GM19467 (cell line): ENCODE data around the gene RUNX2.
"Not testable (repeated sequence)": the region's sequence is repeated elsewhere in the genome, so short reads cannot be mapped to it uniquely, and the experiment has no call there.

Experiments used
- ATAC-seq: cut with Tn5 transposase; IDR thresholded peaks from one replicate; pipeline ENCODE4 v1.9.1; 2021; ENCODE audit warnings: mild to moderate bottlenecking, moderate library complexity; ENCODE audit not compliant: unreplicated experiment

The RUNX2 gene

DNA sequence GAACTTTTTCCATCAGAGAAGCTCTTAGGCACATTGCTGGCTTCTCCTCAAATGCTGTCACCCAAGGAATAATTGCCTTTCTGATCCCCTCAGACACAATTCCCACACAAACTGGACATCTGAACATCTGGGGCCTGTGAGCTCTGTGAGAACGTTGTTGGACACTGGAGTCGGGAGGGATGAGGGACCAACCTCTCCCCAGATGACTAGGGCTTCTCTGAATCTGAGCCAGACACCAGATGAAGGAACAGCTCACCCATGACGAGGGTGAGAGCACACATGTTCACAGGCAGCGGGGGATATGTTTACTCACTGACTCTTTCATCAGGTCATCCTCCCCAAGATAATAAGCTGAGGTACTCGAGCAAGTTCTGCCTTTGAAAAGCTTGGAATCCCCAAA, 333.5 kb downstream of the RUNX2 start:
- ATAC-seq = no peak

DNA sequence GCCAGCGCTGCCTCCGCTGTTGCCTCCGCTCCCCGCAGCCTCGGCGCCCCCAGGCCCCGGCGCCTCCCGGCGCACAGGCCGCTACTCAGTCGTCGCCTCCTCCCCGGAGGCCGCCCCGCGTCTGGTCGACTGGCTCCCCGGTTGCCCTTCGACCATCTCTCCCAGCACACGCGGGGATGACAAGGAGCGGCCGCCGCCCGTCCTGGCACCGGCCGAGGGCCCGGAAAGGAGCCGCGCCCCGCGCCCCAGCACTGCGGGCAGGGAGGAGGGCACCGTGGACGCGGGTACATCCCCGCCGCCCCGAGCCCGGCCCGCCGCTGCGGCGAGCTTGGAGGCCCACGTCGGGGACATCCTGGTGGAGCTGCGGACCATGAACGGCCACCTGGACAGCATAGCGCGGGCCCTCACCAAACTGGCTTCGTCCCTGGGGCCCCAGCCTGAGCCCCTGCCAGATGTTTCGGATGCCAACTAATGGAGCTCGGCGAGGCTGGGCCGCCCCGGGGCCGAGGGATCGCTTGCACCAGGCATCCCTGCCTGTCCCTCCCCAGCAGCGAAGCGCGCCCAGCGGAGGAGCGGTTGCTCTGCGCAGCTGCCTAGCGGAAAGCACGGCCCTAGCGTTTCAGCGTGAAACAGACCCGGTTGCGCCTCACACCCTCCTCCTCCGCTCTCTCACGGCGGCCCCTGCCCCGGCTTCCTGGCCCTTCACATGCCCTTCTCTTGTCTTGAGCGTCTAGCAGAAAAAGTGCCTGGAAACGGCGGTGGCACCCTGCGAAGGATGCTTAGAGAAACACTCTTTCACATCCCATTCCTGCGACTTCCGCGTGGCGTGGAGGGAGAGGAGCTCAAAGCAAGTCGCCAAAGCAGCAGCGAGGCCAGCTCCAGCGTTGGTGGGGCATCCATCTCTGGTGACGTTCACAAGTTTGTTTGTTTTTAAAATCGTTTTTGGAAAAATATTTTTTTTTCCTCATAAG, 335.4 kb downstream of the RUNX2 start:
- ATAC-seq = no peak

DNA sequence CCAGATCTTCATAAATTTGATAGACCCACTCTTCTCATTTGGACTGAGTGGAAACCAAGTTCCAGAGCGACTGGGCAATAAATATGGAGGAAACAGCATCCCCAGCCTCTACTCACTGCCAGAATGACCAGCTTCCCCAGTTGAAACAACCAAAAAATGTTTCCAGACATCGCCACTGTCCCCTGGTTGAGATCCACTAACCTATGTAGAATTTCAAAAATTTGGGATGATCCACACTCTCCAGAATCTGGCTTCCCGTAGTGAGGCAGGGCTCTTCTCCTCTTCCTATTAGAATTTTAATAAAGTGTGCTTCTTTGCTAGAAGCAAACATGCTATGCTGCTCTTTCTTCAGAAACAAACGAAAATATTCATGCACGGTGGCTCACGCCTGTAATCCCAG, 336.6 kb downstream of the RUNX2 start:
- ATAC-seq = no peak

DNA sequence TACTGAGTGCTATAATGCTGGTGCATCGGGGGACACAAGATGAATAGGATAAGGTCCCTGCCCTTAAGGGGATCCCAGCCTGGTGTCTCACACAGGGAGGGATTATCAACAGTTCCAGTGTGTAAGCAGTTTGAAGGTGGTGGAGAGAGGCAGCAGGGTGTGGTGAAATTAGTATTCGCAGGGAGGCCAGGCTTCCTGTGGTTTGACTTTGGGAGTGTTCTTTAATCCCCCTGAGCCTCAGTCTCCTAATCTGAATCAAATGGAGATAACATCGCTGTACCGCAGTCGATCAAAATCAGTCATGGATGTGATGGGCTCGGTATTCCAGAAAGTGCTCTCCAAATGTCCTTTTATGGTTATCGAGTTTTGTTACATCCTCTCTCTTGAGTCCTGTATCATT, 337.7 kb downstream of the RUNX2 start:
- ATAC-seq = no peak

DNA sequence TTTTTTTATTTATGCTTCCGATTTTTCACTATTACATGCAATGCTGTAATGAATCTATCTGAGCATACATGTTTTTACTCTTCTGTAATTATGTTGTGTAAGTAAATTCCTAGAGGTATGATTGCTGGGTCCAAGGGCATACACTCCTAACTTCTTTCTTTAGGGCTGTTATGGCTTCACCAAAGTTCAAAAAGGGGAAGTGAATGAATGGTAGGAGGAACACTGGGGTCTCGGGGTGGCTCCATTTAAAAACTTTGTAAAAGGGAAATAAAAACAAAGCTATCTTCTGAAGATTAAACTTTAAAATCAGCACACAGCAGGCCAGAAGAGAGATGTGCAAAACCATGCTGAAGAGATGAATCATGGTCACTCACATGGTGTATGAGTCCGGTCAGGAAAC, 338.7 kb downstream of the RUNX2 start:
- ATAC-seq = no peak

DNA sequence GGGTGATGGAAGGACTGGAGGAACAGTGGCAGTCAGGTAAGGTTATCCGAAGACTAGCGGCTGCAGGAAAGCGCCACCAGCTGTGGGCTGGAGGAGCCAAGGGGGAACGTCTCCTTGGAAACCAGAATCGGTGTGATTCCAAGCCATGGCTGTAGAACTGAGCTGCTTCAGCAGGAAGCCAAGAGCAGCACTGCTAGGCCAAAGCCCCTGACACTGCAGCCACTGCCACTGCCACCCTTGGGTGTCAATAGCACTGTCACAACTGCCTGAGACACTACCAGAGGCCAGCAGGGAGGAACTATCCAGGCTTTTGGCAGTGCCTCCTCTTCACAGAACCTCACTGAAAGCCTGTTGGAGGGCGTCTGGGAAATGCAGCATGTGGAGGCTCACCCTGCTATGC, 339.2 kb downstream of the RUNX2 start:
- ATAC-seq = no peak

DNA sequence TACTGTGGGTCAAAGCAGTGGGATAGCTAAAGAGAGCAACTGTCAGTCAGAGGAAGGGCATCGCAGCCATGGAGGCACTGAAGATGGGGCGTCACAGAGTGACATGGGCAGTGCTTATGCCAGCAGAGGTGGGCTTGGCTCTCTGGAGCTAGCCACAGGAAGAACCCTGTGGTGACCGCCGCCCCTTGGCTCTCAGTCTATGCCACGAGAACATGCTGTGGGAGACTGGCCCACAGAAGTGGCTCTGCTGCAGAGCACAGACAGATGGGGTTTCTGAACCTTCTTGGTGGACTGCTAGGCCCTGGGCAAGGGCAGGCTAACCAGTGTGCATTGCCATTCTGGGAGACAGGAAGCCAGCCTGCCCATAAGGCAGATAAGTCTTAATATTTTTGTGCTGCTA, 339.6 kb downstream of the RUNX2 start:
- no peak for ATAC-seq

DNA sequence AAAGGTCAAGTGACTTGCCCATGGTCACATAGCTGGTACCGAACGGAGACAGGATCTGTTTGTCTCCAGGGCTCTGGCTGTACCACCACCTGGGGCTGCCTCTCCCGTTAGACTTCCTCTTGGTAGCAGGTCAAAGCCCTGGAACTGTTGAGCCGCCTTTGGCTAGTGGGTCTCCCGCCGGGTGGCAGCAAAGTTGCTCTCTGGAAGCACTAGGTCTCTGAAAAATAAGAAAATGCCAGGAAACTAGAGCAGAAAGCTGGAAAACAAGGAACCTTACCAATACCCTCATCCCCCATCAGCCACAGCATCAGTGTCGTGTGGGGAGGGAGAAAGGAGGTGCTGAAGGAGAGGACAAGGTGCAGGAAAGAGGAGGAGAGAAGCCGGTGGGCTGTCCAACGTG, 340.6 kb downstream of the RUNX2 start:
- ATAC-seq = no peak

DNA sequence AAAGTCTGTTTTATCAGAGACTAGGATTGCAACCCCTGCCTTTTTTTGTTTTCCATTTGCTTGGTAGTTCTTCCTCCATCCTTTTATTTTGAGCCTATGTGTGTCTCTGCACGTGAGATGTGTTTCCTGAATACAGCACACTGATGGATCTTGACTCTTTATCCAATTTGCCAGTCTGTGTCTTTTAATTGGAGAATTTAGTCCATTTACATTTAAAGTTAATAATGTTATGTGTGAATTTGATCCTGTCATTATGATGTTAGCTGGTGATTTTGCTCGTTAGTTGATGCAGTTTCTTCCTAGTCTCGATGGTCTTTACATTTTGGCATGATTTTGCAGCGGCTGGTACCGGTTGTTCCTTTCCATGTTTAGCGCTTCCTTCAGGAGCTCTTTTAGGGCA, 345.0 kb downstream of the RUNX2 start:
- not testable (repeated sequence) for ATAC-seq

DNA sequence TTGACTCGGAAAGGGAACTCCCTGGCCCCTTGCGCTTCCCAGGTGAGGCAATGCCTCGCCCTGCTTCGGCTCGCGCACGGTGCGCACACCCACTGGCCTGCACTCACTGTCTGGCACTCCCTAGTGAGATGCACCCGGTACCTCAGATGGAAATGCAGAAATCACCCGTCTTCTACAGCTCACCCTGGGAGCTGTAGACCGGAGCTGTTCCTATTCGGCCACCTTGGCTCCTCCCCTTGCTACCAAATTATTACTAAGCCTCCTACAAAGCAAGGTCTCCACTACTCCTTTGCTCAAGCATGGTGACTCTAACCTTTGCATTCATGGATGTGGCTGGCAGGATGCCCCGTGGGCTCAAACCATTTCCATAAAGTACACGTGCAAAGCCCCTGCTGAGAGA, 347.0 kb downstream of the RUNX2 start:
- not testable (repeated sequence) for ATAC-seq

DNA sequence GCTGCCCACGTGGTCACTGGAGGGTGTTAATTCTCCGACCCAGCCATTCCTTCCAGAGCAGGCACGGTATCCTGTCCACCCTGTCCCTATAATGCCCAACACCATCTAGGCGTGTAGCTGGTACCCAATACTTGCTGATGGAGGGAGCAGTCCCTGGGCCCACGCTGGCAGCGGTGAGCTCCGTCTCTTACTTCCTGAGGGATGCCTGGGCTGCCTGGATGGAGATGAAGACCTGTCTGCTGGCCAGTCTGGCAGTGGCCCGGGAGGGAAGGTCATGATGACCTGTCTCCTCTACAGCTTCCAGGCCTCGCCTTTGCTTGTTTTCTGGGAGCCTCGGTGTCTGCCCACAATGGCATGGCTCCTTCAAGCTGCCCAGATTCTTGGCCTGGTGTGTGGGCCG, 347.5 kb downstream of the RUNX2 start:
- ATAC-seq = no peak

DNA sequence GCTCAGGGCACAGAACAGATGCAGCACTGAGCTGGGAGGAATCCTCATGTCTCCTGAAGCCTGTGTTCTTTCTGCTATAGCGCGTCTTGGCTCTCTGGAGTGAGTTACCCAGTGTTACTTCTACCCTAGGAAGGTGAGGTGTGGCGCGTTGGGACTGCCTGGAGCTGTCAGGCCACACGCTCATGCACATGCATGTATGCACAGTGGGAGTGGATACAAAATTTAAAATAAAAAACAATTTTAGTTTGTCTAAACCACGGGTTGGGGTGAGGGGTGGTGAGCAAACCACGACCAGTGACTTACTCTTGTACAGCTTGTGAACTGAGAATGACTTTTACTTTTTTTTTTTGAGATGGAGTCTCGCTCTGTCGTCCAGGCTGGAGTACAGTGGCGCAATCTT, 348.2 kb downstream of the RUNX2 start:
- no peak for ATAC-seq

DNA sequence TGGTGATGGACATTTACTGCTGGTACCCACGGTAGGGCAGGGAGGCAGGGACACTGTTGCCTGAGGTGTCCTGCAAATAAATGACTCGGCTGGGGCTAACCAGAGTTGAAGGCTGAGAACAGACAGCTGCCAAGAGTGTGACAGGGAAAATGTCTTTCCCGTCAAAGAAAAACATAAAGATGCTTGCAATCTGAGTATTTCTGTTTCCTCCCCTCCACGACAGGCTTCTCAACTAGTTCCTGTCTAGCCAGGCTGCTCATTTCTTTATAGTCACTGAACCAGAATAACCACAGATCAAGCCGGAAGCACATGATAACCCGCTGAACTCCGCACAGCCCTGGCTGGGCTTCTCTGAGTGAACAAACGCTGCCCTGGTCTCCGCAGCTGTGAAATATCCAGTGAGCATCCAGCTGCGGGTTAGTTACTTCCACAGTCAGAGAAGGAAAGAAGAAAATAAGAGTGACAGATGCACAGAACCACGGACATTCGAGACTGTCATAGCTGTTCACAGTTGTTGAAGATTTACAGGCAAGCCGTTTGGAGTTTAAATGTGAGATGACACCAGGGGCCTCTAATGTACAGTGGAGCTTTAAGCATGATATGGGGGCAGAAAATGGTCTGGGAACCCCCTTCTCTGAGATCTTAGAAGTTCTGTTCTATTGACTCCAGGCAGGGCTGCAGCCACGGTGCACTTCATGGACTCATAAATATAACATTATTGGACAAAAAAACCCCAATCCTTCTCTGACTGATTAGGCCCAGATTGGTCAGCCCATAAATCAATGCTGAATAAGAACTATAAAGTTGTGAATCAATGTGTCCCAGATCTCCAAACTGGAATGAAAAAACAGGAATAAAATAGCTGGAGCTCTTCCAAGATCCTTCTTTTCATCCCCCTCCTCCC, 349.5 kb downstream of the RUNX2 start:
- ATAC-seq = peak; percentile 63

DNA sequence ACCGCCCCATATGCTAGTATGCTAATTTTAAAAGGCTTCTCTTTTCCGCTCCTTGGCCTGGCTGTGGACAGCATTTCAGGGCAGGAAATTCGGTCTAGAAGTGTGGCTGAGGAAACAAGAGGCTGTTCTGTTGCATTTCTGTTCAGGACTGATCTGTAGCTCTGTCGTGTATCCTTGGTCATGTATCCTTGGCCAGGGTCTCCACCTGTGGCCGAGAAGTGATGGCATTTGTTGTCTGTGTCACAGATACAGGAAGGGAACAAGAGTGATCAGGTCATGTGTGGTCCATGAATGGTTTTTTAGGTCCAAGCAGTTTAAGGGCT, 350.1 kb downstream of the RUNX2 start:
- ATAC-seq = no peak

DNA sequence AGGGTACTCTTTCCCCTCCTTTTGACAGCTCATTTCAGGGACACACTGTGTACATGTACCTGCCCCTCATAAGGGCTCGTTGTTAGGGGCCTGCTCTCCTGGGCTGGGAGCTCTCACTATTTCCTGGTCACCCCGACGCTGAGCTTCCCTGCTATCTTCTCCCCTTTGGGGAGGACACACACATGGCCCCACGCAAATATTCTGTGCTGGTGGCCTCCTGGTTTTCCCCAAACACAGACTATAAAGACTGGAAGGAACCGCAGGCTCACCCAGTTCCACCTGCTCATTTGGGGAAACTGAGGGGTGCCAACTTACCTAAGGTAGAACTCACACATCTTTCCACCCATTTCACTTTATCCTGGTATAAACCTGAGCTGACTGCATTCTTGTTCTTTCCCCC, 351.0 kb downstream of the RUNX2 start:
- ATAC-seq = no peak

DNA sequence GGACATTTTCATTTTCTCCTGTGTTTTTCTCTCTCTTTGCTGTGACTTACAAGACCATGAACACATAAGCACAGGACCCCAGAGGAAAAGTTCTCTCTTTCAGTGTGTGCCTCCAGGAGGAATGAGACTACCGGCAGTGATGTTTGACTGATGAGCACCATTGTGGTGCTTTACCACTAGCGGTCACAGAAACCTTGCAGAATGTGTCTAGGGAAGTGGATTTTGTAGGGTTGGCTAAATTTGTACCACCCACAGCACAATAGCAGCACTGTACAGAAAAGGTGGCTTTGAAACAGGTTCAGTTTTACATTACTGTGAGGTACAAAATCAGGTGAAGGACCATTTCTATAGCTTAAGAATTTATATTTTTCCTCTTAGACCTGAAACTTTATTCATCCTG, 351.5 kb downstream of the RUNX2 start:
- no peak for ATAC-seq

DNA sequence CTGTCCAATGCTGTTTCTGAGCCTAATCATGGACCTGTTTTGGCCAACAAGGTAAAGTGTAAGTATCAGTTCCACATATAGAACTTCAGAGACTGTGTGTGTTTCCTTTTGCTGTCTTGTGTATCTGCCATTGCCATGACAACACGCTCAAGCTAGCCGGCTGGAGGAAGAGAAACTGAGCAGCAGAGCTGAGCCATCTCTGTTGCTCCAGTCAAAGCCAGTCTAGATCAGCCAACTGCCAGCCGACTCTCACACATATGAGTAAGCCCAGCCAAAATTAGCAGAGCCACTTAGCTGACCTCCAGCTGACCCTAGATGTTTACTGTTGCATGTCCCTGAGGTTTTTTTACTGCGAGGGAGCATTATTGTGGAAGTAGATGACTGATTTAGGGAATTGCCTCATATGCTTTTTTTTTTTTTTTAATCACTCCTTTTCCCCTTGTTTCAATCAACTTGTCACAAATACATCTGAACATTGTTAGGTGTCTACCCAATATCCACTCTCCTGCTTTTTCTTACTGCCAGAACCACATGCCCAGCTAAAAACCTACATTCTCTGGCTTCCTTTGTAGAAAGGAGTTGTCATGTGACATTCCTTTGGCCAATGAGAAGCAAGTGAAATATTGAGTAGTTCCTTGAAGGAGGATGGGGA, 353.9 kb downstream of the RUNX2 start:
- ATAC-seq = peak; percentile 87

DNA sequence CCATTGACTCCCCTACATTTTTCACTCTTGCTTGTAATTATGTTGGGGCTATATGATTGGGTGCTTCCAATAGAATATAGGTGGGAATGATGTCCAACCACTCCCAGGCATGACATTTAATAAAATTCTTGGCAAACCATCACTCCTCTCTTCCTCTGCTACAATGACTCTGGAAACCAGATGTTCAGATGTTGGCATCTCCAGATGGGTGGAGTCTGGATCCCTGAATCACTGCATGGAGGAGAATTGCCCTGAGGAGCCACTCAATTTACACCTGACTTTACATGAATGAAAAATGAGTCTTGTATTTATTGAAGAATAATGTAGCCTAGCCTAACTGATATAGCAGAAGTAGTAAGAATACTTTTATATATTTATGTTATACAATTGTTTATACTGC, 356.3 kb downstream of the RUNX2 start:
- ATAC-seq = no peak

DNA sequence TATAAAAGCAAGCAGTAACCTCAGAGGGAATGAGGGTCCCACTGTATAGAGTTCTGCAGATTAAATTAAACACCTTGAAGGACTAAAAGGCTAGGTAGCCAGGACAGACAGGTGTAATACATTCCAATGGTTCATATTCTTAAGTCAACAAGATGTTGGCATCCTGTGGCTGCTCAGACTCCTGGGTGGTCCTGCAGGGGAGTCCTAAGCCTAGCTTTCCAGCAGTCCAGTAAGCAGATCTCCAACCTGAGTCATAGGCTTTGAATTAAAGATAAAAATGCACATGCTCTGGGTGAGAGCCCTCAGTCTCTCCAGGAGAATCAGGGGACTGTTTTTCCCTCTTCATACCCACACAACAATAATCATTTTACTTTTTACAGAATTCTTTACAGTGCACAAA, 356.9 kb downstream of the RUNX2 start:
- no peak for ATAC-seq

DNA sequence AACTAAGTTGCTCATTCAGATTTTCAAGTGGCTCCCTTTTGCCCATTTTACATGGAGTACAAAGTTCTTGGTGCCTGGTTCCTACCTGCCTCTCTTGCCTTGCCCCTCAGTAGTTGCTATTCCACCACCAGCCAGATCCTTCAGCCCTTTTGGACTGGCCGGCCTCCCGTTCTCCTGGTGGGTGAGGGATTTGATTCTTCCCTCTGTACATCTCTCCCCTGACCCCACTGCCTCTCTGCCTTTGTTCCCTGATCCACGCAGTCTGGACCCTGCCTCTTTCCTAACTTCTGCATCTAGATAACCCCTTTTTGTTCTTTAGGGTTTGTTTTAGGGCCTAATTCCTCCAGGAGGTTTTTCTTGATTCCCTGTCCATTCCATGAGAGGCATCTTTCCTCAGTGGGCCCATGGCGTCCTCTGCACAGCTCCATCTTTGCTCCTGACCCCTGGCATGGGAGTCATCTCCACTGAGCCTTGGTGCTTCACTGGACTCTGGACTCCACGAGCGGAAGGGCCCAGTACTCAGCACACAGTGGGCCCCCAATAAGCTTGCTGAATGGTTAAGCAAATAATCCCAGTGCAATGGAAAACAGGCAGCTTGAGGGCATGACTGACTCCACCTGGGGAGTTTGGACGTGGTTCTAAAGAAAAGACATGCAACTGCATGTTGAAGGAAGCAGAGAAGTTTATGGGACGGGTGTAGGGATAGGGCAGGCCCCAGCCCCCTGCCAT, 358.9 kb downstream of the RUNX2 start:
- no peak for ATAC-seq

DNA sequence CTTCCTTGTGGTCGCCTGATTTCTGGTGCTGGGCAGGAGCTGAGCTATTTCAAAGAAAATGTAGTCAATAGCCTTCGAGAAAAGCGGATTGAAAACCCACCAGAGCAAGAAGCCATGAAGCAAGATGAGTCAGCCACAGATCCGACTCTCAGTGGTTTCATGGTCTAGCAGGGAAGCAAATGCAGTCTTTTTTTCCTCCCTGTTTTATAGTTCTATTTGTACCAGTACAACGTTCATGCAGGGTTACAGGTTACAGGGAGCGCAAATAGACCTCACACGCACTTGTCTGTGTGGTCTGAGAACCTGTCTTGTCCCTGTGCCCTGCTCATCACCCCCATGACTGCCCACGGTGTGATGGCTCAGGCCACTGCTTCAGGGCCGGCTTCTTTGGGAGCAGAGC, 359.4 kb downstream of the RUNX2 start:
- ATAC-seq = peak; percentile 87
